Measurements from ENCODE around the gene POU6F2.

- TF ChIP-seq CTCF (IDR thresholded peaks at IDR 0.05) = no peak
- TF ChIP-seq ZFX (IDR thresholded peaks at IDR 0.05; ENCODE audit: borderline replicate concordance) = no peak
Observed at GRCh38 chr7:38953227-38953626, 24.5 kb upstream of the POU6F2 start.

Data from 22Rv1 (cell line).